Right lobe of liver (tissue), 4 donors: ENCODE measurements around the gene RIMS4.

Experiments used
- CTCF ChIP-seq, 4 donors: fragments of 200-600 bp in 3 of 4; fragments of 450-650 bp in 1 of 4; IDR thresholded peaks; one replicate each; pipeline versions ENCODE4 v1.5.1 to v1.8.0; 2016 to 2022; ENCODE audit warnings: antibody characterized with exemption in 4 of 4, mild to moderate bottlenecking in 2 of 4
- POLR2A ChIP-seq: fragments of 450-650 bp; IDR thresholded peaks from one replicate; pipeline ENCODE4 v1.6.1; 2017; ENCODE audit warnings: antibody characterized with exemption, mild to moderate bottlenecking
- donor health status: DM: no; HTN: no; CAD: no.
- donor health status: DM: no; HTN: no; CAD: no.
- donor health status: DM: no; HTN: yes; CAD: no.

DNA sequence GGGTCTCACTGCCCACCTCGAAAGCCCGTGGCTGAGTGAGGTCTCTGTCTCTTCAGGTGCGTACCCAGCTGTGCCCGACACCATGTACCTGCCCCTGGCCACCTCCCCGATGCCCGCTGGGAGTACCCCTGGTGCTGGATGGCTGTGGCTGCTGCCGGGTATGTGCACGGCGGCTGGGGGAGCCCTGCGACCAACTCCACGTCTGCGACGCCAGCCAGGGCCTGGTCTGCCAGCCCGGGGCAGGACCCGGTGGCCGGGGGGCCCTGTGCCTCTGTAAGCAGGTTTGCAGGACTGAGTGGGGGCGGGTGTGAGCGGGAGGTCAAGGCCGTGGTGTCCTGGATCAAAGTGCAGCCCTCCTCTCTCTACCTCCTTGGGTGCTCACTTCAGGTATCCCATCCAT lies 90.5 kb downstream of the RIMS4 start:
- TF ChIP-seq CTCF (IDR thresholded peaks at IDR 0.05) (no peak), POLR2A (no peak)
